M059J (cell line): Measurements from ENCODE around the gene CNDP2. TPM values are rescaled to one million over a fixed set of nuclear protein-coding genes. Genes with fewer than 3 reads are reported as not detected.

ENCODE experiments used
- DNase-seq: peaks from one replicate; pipeline ENCODE4 v3.0.0-alpha.2; 2012; ENCODE audit warnings: low read depth
- total RNA-seq: library from RNA; depleted of rRNA; stranded (reverse); fragments of >200 nt; shearing (Covaris generic); gene quantifications from 2 replicates; pipeline ENCODE4 v1.2.3, GENCODE V29; 2014

Gene CNDP2
- total RNA-seq, 1 experiment from 2014 or later = 25.9 TPM

- no peak for DNase-seq
Observed at GRCh38 chr18:74472312-74472711, 23.9 kb upstream of the CNDP2 start.

- DNase-seq = no peak
Observed at GRCh38 chr18:74473976-74474640, 22.1 kb upstream of the CNDP2 start.

DNA sequence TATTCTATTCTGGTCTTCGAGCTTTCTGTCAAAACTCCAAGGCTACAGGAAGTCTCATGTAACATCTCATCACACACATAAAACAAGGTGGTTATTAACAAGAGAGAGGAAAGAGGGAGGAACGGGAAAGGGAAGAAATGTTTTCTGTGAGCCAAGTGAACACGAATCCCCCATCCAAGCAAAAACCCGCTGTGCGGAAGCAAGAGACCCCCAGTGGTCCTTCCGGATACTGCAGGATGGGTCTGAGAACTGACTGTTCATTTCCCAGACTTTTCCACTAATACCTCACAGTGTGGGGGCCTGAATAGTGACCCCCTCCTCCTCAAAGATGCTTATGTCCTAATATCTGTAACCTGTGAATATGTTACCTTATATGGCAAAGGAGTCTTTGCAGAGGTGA, 20.0 kb upstream of the CNDP2 start:
- no peak for DNase-seq

- no peak for DNase-seq
Observed at GRCh38 chr18:74477771-74478170, 18.4 kb upstream of the CNDP2 start.

DNA sequence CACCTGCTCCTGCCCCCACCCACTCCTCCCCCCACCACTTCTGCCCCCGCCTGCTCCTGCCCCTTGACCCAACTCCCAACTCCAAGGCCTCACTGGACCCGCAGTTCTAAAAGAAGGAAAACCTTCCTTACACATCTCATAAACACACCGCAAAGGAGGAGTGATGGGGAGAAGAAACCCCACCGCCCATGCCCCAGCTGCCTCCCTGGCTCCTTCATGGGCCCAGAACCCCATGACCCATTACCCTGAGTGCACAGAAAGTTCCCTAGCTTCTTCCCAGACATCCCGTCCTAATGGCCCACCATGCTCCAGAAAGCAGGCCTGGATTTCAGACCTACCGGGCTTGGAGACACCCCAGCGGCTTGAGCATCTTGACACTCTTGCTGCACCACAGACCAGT, 17.8 kb upstream of the CNDP2 start:
- DNase-seq = no peak

- no peak for DNase-seq
Observed at GRCh38 chr18:74478880-74479279, 17.3 kb upstream of the CNDP2 start.

DNA sequence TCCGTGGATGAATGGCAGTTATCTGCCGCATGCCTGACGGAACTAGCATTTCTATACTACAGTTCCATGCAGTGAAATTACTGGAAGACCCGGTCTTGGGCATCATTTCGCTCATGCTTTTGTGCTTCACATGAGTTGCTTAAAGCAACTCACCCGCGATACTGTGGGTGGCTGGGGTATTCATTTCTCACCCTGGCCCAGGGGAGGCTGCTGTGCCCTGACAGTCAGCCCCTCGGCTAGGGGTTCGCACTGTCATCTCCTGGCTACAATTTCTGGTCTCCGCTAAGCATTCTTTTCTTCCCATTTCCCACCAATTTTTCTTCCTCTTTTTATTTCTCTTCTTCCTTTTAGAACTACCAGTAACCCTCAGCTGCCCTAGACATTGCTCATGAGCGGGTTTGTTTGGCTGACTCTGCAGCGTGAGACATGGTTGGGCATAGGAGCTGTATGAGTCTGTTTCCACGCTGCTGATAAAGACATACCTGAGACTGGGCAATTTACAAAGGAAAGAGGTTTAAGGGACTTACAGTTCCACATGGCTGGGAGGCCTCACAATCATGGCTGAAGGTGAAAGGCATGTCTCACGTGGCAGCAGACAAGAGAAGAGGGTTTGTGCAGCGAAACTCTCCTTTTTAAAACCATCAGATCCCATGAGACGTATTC, 16.5 kb upstream of the CNDP2 start:
- DNase-seq = no peak

- DNase-seq = no peak
Observed at GRCh38 chr18:74480149-74480651, 16.0 kb upstream of the CNDP2 start.

DNA sequence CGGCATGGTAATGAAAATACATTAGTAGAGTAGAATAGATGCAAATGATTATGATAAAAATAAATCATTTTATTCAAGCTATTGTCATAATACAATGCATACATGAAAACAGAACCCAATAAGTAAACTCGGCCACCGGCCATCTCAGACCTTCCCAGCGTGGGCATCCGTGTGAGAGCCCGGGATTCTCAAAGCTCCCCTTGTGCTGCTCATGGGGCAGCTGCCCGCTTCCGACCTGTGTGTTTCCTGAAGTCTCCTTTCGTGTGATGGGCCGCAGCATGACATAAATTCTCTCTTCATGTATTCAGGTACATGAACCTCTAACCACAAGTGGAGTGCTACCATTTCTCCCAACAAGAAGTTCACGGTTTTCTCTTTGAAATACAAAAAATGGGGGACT, 13.5 kb upstream of the CNDP2 start:
- no peak for DNase-seq

DNA sequence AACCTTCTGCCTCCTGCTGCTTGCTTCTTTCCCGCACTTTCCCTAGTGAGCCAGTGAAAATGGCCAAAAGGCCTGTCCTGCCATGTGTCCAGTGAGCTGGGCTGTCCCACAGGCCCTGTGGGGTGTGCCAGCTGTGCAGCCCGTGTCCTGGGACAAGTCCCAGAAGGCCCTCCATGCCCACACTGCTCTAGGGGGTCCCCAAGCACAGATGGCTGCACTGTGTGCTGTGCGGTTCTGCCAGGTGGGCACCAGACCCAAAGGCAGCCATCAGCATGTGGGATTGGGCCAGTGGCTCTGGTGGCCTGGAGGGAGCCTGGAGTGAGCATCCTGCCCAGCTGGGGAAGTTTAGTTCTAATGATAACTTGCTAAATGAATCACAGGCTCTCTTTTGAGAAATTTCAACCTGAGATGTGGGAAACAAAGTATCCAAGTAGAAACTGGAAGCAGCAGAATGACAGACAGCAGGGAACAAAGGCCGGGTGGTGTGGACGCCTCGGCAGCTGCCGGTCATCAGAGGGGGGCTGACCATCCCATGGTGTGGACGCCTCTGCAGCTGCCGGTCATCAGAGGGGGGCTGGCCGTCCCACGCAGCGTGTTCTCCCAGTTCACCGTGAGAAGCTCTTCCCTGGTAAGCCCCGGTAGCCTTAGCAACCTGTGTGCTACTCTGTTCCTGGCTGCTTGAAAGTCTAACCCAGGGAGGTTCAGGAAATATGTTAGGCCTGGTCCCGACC, 9.9 kb upstream of the CNDP2 start:
- no peak for DNase-seq

DNA sequence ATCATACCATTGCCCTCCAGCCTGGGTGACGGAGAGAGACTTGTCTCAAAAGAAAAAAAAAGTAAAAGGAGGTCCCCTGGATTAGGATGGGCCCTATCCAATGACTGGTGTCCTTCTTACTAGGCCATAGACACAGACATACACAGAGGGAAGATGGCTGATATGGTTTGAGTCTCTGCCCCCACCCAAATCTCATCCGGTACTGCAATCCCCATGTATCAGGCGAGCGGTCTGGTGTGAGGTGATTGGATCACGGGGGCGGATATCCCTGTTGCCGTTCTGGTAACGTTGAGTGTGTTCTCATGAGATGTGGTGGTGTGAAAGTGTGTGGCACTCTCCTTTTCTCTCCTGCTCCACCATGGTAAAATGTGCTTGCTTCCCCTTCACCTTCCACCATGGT, 7.8 kb upstream of the CNDP2 start:
- DNase-seq = no peak

DNA sequence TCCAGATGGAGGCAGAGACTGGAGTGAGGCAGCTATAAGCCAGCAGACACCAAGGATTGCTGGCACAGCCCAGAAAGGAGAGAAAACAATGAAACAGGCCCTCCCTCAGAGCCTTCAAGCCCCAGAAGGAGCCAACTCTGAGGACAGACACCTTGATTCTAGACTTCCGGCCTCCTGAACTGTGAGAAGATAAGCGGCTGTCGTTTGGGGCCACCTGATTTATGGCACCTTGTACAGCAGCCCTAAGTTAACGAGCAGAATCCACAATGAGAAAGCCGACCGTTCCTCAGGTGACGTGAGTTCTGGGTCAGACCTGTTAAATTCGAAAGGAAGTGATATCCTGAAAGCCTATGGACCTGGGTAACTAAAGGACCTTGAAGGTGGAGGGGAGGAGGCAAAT, 7.3 kb upstream of the CNDP2 start:
- no peak for DNase-seq

GRCh38 chr18:74489676-74490075, 6.5 kb upstream of the CNDP2 start:
- DNase-seq = peak; percentile 31

- no peak for DNase-seq
Observed at GRCh38 chr18:74492259-74492658, 3.9 kb upstream of the CNDP2 start.

DNA sequence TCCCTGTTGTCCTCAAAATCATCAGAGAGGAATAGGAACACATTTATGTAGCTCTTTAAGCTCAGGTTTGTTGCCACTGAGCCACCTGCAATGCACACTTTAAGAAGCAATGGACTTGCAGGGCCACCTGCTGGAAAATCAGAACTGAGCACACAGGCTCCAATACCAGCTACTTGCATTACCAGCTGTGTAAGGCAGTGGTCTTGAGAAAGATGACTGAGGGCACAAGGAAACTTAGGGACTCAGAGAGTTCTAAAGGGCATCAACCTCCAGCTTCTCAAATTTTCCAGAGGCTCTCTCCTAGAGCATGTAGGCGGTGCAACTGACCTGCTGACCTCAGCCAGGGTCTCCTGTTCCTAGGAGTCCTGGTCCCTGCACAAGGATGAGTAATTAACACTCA, 2.5 kb upstream of the CNDP2 start:
- peak; percentile 50 for DNase-seq

- DNase-seq = no peak
Observed at GRCh38 chr18:74494514-74494913, 1.6 kb upstream of the CNDP2 start.

- peak; percentile 68 for DNase-seq
Observed at GRCh38 chr18:74496508-74497323, 553 bp downstream of the CNDP2 start.

GRCh38 chr18:74497324-74497676, 1.1 kb downstream of the CNDP2 start:
- no peak for DNase-seq

GRCh38 chr18:74497778-74498177, 1.6 kb downstream of the CNDP2 start:
- DNase-seq = no peak

DNA sequence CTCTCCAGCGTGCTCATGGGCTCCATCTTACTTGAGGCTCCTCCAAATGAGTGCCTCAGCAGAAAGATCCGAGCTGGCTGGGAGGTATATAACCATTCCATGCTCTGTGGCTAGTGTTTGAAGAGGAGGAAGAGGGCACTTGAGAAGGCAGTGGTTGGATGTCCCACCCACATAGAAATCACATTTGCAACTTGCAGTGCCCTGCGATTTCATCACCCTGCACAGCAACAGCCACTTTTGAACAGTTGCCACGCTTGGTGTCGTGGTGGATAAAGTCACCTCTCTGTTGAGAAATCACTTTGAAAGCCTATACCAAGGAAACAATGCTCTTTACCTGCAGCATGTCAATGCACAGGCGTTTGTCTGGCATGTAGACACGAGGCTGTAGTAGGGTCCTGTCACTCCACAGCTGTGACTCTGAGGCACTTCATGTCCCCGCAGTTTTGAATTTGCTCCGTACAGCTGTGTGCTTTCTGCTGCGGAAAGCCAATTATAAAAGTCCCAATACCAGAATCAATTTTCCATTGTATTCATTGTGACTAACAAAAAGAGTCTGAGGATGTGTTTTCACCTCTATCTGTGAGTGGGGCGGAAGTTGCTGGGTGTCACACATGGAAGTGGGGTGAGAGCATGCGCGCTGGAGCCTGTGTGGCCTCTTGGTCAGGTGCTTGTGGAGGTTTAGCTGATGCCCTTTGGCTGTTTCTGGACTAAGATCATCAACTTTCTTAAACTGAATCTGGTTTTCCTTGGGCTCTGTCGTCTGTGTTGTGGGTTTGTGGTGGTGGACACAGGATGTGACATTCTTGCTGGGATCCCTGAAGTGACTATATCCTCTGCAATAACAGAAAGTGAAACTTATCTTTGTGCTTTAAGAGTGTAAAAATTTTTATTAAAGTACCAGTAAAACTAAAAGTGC, 2.8 kb downstream of the CNDP2 start:
- peak; percentile 62 for DNase-seq

- peak; percentile 61 for DNase-seq
Observed at GRCh38 chr18:74499633-74500032, 3.5 kb downstream of the CNDP2 start.
